Gastrocnemius medialis (tissue), 4 donors: ENCODE measurements around the gene HOXA5. TPM values are rescaled to one million over a fixed set of nuclear protein-coding genes. Genes with fewer than 3 reads are reported as not detected.

Experiments
- ATAC-seq, 2 donors: fragments of 150-250 bp; one replicate each; pipeline ENCODE4 v1.9.1; 2016
- DNase-seq, 2 donors: peaks; one replicate each; pipeline ENCODE4 v3.0.0-alpha.2; 2019
- H3K27ac ChIP-seq, 4 donors: fragments of 200-600 bp; sonication (generic); 1 replicate in 1 of 4; 2 replicates in 3 of 4; pipeline ENCODE4 v1.5.1; 2016 to 2018; ENCODE audit warnings: mild to moderate bottlenecking in 2 of 4, moderate library complexity in 1 of 4
- H3K27me3 ChIP-seq, 3 donors: fragments of 200-600 bp; sonication (generic) in 2 of 3; 1 replicate in 1 of 3; 2 replicates in 2 of 3; pipeline versions ENCODE4 v1.5.1 to v1.6.0; 2016 to 2019; ENCODE audit warnings: mild to moderate bottlenecking in 1 of 3, moderate library complexity in 1 of 3
- H3K36me3 ChIP-seq, 2 donors: fragments of 200-600 bp; sonication (generic) in 1 of 2; one replicate each; pipeline ENCODE4 v1.5.1; 2017 to 2018
- H3K4me1 ChIP-seq, 2 donors: fragments of 200-600 bp; sonication (generic) in 1 of 2; one replicate each; pipeline ENCODE4 v1.5.1; 2016 to 2017; ENCODE audit warnings: mild to moderate bottlenecking in 2 of 2
- H3K4me3 ChIP-seq, 4 donors: fragments of 200-600 bp; sonication (generic) in 3 of 4; 1 replicate in 1 of 4; 2 replicates in 3 of 4; pipeline ENCODE4 v1.5.1; 2016 to 2019; ENCODE audit warnings: mild to moderate bottlenecking in 2 of 4
- H3K9me3 ChIP-seq, 3 donors: fragments of 200-600 bp; sonication (generic) in 2 of 3; 1 replicate in 1 of 3; 2 replicates in 2 of 3; pipeline ENCODE4 v1.5.1; 2016 to 2019
- CTCF ChIP-seq, 5 experiments: fragments of 450-650 bp in 3 of 5; fragments of 200-600 bp in 2 of 5; sonication (generic) in 2 of 5; IDR thresholded peaks in 4 of 5; conservative IDR thresholded peaks in 1 of 5; 1 replicate in 4 of 5; 2 replicates in 1 of 5; pipeline ENCODE4 v1.5.1; 2016 to 2019; ENCODE audit warnings: antibody characterized with exemption in 5 of 5, mild to moderate bottlenecking in 3 of 5, moderate library complexity in 3 of 5
- POLR2A ChIP-seq, 2 donors: fragments of 450-650 bp; IDR thresholded peaks; one replicate each; pipeline ENCODE4 v1.6.1; 2017; ENCODE audit warnings: antibody characterized with exemption in 2 of 2, mild to moderate bottlenecking in 2 of 2, moderate library complexity in 2 of 2
- in situ Hi-C, 4 donors: fragments of 200-750 bp; cut with MboI; loops; one replicate each; pipeline versions ENCODE4 v1.15.0 to v1.8.0; 2017; ENCODE audit warnings: low sequenced_read_pairs in 4 of 4
- intact Hi-C: fragments of 100-400 bp; cut with DNase I; formaldehyde crosslinking; loops from one replicate; pipeline ENCODE4 v1.15.1; 2023; ENCODE audit warnings: low total_unique reads
- total RNA-seq, 4 donors: library from RNA; depleted of rRNA; stranded (reverse); fragments of >200 nt; gene quantifications; one replicate each; pipeline versions ENCODE4 v1.1.0 to v1.2.3, GENCODE V29; 2016

HOXA5 gene
- total RNA-seq, 4 donors from 2014 or later = 2.7 to 7.1 (median 7.0) TPM

- peaks cover 41 to 54% of the 10 kb centered on the region in 2 donors for H3K4me1 ChIP-seq
- peak overlapping the region; percentile 90 to 99 (median 95) for H3K27ac ChIP-seq
- peak overlapping the region in 2 of 4 donors; percentile 53 to 56 for H3K4me3 ChIP-seq
- in situ Hi-C loops (loop anchor here in 3 of 4 donors (10.0 to 25.0 kb wide), 5 partner anchors 907 to 1418 kb away; partner anchors contain the start of gene CREB5 (in 1 of the 3)), intact Hi-C loops (loop anchor here (10.0 kb wide), 1 partner anchor 1444 kb away; no protein-coding TSS in a partner anchor)
- H3K27me3 ChIP-seq = peaks cover 0 to 8% (median 3%) of the 10 kb centered on the region in 3 donors
- H3K9me3 ChIP-seq = no peaks in the 10 kb centered on the region
- no peaks in the 10 kb centered on the region for H3K36me3 ChIP-seq
- peak; percentile 1 to 27 for DNase-seq
- ATAC-seq = no peak
- TF ChIP-seq POLR2A (IDR thresholded peaks at IDR 0.05) = no peak
- no peak for TF ChIP-seq CTCF (IDR thresholded peaks at IDR 0.05 in 4 of 5, conservative IDR thresholded peaks at IDR 0.05 in 1 of 5)
Observed at GRCh38 chr7:27180431-27181420, 37.2 kb upstream of the HOXA5 start.

GRCh38 chr7:27179503-27180430 lies 36.3 kb upstream of the HOXA5 start:
- in situ Hi-C loops = loop anchor here in 3 of 4 donors (10.0 to 25.0 kb wide), 5 partner anchors 908 to 1417 kb away; partner anchors contain the start of gene CREB5 (in 1 of the 3)
- peak; percentile 40 to 53 for ATAC-seq
- peak; percentile 65 to 79 for DNase-seq
- intact Hi-C loops = loop anchor here (10.0 kb wide), 2 partner anchors 1445 to 1505 kb away; no protein-coding TSS in a partner anchor
- Histone ChIP-seq H3K4me1 (peaks cover 43 to 61% of the 10 kb centered on the region in 2 donors), H3K36me3 (no peaks in the 10 kb centered on the region), H3K9me3 (no peaks in the 10 kb centered on the region), H3K4me3 (peak overlapping the region; percentile 47 to 56 (median 52)), H3K27ac (peak overlapping the region; percentile 90 to 99 (median 95)), H3K27me3 (peaks cover 0 to 8% (median 3%) of the 10 kb centered on the region in 3 donors)
- TF ChIP-seq CTCF (IDR thresholded peaks at IDR 0.05 in 4 of 5, conservative IDR thresholded peaks at IDR 0.05 in 1 of 5) (peak; percentile 91 to 96 (median 95)), POLR2A (IDR thresholded peaks at IDR 0.05) (peak; percentile 79 to 90)

- in situ Hi-C loops (loop anchor here in 3 of 4 donors (10.0 to 25.0 kb wide), 5 partner anchors 908 to 1417 kb away; partner anchors contain the start of gene CREB5 (in 1 of the 3)), intact Hi-C loops (loop anchor here (10.0 kb wide), 1 partner anchor 1504 kb away; no protein-coding TSS in a partner anchor)
- no peaks in the 10 kb centered on the region for H3K9me3 ChIP-seq
- H3K4me1 ChIP-seq = peaks cover 45 to 68% of the 10 kb centered on the region in 2 donors
- peak; percentile 2 to 20 for DNase-seq
- TF ChIP-seq POLR2A (IDR thresholded peaks at IDR 0.05) = no peak
- no peak for TF ChIP-seq CTCF (IDR thresholded peaks at IDR 0.05 in 4 of 5, conservative IDR thresholded peaks at IDR 0.05 in 1 of 5)
- ATAC-seq = no peak
- H3K36me3 ChIP-seq = no peaks in the 10 kb centered on the region
- H3K27ac ChIP-seq = peak overlapping the region; percentile 90 to 99 (median 95)
- H3K4me3 ChIP-seq = peak overlapping the region; percentile 47 to 56 (median 52)
- peaks cover 0 to 6% (median 3%) of the 10 kb centered on the region in 3 donors for H3K27me3 ChIP-seq
Observed at GRCh38 chr7:27179030-27179429, 35.5 kb upstream of the HOXA5 start.

- H3K27me3 ChIP-seq = peaks cover 0 to 3% (median 3%) of the 10 kb centered on the region in 3 donors
- H3K4me3 ChIP-seq = peak overlapping the region; percentile 47 to 56 (median 52)
- H3K27ac ChIP-seq = peak overlapping the region; percentile 90 to 99 (median 95)
- peak; percentile 15 to 21 for ATAC-seq
- H3K9me3 ChIP-seq = no peaks in the 10 kb centered on the region
- TF ChIP-seq POLR2A (IDR thresholded peaks at IDR 0.05) (peak in 1 of 2 donors; percentile 7), CTCF (IDR thresholded peaks at IDR 0.05 in 4 of 5, conservative IDR thresholded peaks at IDR 0.05 in 1 of 5) (no peak)
- no peaks in the 10 kb centered on the region for H3K36me3 ChIP-seq
- H3K4me1 ChIP-seq = peaks cover 45 to 68% of the 10 kb centered on the region in 2 donors
- intact Hi-C loops = loop anchor here (10.0 kb wide), 1 partner anchor 1504 kb away; no protein-coding TSS in a partner anchor
- peak; percentile 50 to 68 for DNase-seq
- in situ Hi-C loops = loop anchor here in 3 of 4 donors (10.0 to 25.0 kb wide), 5 partner anchors 909 to 1416 kb away; partner anchors contain the start of gene CREB5 (in 1 of the 3)
Observed at GRCh38 chr7:27178366-27178765, 34.9 kb upstream of the HOXA5 start.
